AG04449 (cell line): ENCODE results near the gene SYNDIG1.

Experiments used
- CTCF ChIA-PET: fragments of 350-600 bp; formaldehyde crosslinking; extraction: SDS; loops from one replicate; lab custom pipeline; 2021; ENCODE audit warnings: antibody characterized with exemption; lab: Yijun Ruan, JAX
- POLR2A ChIA-PET: fragments of 400-600, 350-600 bp; formaldehyde crosslinking; extraction: SDS; loops from one replicate; lab custom pipeline; 2020; ENCODE audit warnings: antibody characterized with exemption, inconsistent platforms; lab: Yijun Ruan, JAX
- DNase-seq: peaks from one replicate; pipeline ENCODE4 v3.0.0-alpha.2; 2010; ENCODE audit warnings: low read depth, low spot score
- H3K4me3 ChIP-seq: 2 replicates; pipeline ENCODE4 v1.5.1; 2011; ENCODE audit warnings: low read depth, mild to moderate bottlenecking, control low read depth, low read length
- CTCF ChIP-seq: IDR thresholded peaks from one replicate; pipeline ENCODE4 v1.5.1; 2011; ENCODE audit warnings: mild to moderate bottlenecking, moderate library complexity, low read length, control low read depth, inconsistent platforms; ENCODE audit not compliant: insufficient read depth; ENCODE audit errors: missing control alignments

Gene SYNDIG1

GRCh38 chr20:24662752-24663365 lies 193.4 kb downstream of the SYNDIG1 start:
- no peak for DNase-seq
- TF ChIP-seq CTCF, result no peak
- ChIA-PET CTCF (no interaction called here), POLR2A (interaction anchor here (1.5 kb wide), 1 partner anchor 10 kb away, joined by 4 read pairs; no protein-coding TSS in a partner anchor)
- no peak overlapping the region for H3K4me3 ChIP-seq

- no peak overlapping the region for H3K4me3 ChIP-seq
- POLR2A ChIA-PET, result interaction anchor here (0.7 to 1.5 kb wide), 2 partner anchors 9 kb away, joined by 3 to 4 read pairs; no protein-coding TSS in a partner anchor
- no peak for TF ChIP-seq CTCF
- no peak for DNase-seq
- CTCF ChIA-PET, result no interaction called here
These were observed 194.1 kb downstream of the SYNDIG1 start for GRCh38 chr20:24663496-24663895.

GRCh38 chr20:24664266-24664986 lies 195.0 kb downstream of the SYNDIG1 start:
- ChIA-PET CTCF (no interaction called here), POLR2A (interaction anchor here (0.7 kb wide), 1 partner anchor 8 kb away, joined by 3 read pairs; no protein-coding TSS in a partner anchor)
- TF ChIP-seq CTCF, result no peak
- H3K4me3 ChIP-seq, result no peak overlapping the region
- no peak for DNase-seq

GRCh38 chr20:24665196-24665595 lies 195.8 kb downstream of the SYNDIG1 start:
- ChIA-PET CTCF (no interaction called here), POLR2A (no interaction called here)
- no peak overlapping the region for H3K4me3 ChIP-seq
- no peak for DNase-seq
- no peak for TF ChIP-seq CTCF

GRCh38 chr20:24665741-24666191 lies 196.3 kb downstream of the SYNDIG1 start:
- no peak overlapping the region for H3K4me3 ChIP-seq
- no peak for DNase-seq
- POLR2A ChIA-PET, result no interaction called here
- CTCF ChIA-PET, result no interaction called here
- TF ChIP-seq CTCF, result no peak

- ChIA-PET POLR2A (no interaction called here), CTCF (no interaction called here)
- H3K4me3 ChIP-seq, result no peak overlapping the region
- no peak for TF ChIP-seq CTCF
- DNase-seq, result no peak
These were observed 198.4 kb downstream of the SYNDIG1 start for GRCh38 chr20:24667689-24668383.
